Adrenal gland (tissue), 5 donors: ENCODE data around the gene NEBL.

ENCODE experiments used
- POLR2A ChIP-seq, 2 donors: fragments of 450-650 bp; IDR thresholded peaks; one replicate each; pipeline ENCODE4 v1.6.1; 2017; ENCODE audit warnings: antibody characterized with exemption in 2 of 2, mild to moderate bottlenecking in 2 of 2, moderate library complexity in 1 of 2
- TF ChIP-seq, protein P1 (sequence below), 6 experiments: fragments of 450-650 bp in 4 of 6; fragments of 200-600 bp in 2 of 6; sonication (generic) in 1 of 6; IDR thresholded peaks; 1 replicate in 5 of 6; 2 replicates in 1 of 6; pipeline versions ENCODE4 v1.5.1 to v1.8.0; 2016 to 2021; ENCODE audit warnings: antibody characterized with exemption in 6 of 6, mild to moderate bottlenecking in 2 of 6, moderate library complexity in 1 of 6
- donor health status: DM: no; HTN: no; CAD: no.

DNA sequence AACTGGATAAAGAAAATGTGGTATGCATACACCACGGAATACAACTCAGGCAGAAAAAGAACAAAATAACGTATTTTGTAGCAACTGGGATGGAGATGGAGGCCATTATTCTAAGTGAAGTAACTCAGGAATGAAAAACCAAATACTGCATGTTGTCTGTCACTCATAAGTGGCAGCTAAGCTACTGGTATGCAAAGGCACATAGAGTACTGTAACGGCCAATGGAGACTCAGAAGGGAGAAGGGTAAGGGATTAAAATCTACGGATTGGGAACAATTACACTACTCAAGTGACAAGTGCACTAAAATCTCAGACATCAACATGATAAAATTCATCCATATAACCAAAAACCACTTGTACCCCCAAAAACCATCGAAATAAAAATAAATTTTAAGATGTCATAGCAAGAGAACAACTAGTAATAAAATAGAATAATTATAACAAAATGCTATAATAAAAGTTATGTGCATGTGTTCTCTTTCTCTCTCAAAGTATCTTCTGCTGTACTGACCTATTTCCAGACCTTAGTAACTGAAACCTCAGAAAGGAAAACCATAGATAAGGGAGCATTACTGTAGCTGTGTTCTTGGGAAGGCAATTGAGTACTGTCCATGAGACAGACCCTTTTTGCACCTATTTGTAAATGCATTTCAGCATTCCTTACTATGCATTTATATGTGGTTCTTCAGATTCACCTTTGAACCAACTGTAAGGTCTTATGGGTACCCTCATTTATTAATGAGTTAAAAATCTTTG lies 6.7 kb upstream of the NEBL start:
- TF ChIP-seq, protein P1, sequence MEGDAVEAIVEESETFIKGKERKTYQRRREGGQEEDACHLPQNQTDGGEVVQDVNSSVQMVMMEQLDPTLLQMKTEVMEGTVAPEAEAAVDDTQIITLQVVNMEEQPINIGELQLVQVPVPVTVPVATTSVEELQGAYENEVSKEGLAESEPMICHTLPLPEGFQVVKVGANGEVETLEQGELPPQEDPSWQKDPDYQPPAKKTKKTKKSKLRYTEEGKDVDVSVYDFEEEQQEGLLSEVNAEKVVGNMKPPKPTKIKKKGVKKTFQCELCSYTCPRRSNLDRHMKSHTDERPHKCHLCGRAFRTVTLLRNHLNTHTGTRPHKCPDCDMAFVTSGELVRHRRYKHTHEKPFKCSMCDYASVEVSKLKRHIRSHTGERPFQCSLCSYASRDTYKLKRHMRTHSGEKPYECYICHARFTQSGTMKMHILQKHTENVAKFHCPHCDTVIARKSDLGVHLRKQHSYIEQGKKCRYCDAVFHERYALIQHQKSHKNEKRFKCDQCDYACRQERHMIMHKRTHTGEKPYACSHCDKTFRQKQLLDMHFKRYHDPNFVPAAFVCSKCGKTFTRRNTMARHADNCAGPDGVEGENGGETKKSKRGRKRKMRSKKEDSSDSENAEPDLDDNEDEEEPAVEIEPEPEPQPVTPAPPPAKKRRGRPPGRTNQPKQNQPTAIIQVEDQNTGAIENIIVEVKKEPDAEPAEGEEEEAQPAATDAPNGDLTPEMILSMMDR (IDR thresholded peaks at IDR 0.05): no peak
- no peak for TF ChIP-seq POLR2A (IDR thresholded peaks at IDR 0.05)
